GM19468 (cell line): ENCODE measurements around the gene GPR142.

ENCODE experiments used
- ATAC-seq: cut with Tn5 transposase; IDR thresholded peaks from one replicate; pipeline ENCODE4 v1.9.1; 2021; ENCODE audit warnings: mild to moderate bottlenecking, moderate library complexity, moderate number of reproducible peaks; ENCODE audit not compliant: unreplicated experiment; ENCODE audit errors: extremely low read depth

The GPR142 gene

GRCh38 chr17:74417178-74418045, 50.1 kb downstream of the GPR142 start:
- ATAC-seq, result no peak

- ATAC-seq, result no peak
These were observed 52.7 kb downstream of the GPR142 start for GRCh38 chr17:74419928-74420411.
